Measurements from ENCODE around the gene VGF.
A peak's percentile ranks its signal among the peaks of the same experiment; 100 is the strongest.

Gene VGF

GRCh38 chr7:101156866-101157589 lies 8.3 kb downstream of the VGF start:
- no peak for TF ChIP-seq CTCF (IDR thresholded peaks at IDR 0.05)
- TF ChIP-seq ZFX (IDR thresholded peaks at IDR 0.05; ENCODE audit: borderline replicate concordance) = no peak
- peak overlapping the region; percentile 87 for H3K27ac ChIP-seq

GRCh38 chr7:101156277-101156676 lies 9.1 kb downstream of the VGF start:
- peak overlapping the region; percentile 87 for H3K27ac ChIP-seq
- no peak for TF ChIP-seq ZFX (IDR thresholded peaks at IDR 0.05; ENCODE audit: borderline replicate concordance)
- TF ChIP-seq CTCF (IDR thresholded peaks at IDR 0.05) = peak; percentile 30; the same call in 1 of the 2 replicates

GRCh38 chr7:101155303-101155702 lies 10.1 kb downstream of the VGF start:
- TF ChIP-seq ZFX (IDR thresholded peaks at IDR 0.05; ENCODE audit: borderline replicate concordance) (no peak), CTCF (IDR thresholded peaks at IDR 0.05) (no peak)
- H3K27ac ChIP-seq = peak overlapping the region; percentile 87

DNA sequence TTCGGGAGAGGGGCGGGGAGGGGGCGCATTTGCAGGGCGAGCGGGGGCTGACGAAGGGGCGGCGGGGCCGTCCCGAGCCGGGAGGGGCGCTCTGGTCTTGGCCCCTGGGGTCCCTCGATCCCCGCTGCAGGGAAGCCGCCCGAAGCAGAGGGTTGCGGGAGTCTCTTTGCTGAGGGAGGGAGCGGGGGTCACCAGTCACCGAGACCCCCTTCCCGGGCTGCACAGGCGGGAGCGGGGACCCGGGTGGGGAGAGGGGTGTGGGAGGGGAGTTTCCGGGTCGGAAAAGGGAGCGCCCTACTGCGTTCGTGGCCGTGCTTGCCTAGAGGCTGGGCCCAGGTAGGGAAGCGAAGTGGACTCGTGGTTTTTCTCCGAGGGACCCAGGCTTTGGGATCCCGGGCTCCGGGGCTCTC lies 10.7 kb downstream of the VGF start:
- TF ChIP-seq CTCF (IDR thresholded peaks at IDR 0.05) (0 out of 2 replicates have a peak, but pooled peaks have one; percentile 11), ZFX (IDR thresholded peaks at IDR 0.05; ENCODE audit: borderline replicate concordance) (no peak)
- H3K27ac ChIP-seq = peak overlapping the region; percentile 87

DNA sequence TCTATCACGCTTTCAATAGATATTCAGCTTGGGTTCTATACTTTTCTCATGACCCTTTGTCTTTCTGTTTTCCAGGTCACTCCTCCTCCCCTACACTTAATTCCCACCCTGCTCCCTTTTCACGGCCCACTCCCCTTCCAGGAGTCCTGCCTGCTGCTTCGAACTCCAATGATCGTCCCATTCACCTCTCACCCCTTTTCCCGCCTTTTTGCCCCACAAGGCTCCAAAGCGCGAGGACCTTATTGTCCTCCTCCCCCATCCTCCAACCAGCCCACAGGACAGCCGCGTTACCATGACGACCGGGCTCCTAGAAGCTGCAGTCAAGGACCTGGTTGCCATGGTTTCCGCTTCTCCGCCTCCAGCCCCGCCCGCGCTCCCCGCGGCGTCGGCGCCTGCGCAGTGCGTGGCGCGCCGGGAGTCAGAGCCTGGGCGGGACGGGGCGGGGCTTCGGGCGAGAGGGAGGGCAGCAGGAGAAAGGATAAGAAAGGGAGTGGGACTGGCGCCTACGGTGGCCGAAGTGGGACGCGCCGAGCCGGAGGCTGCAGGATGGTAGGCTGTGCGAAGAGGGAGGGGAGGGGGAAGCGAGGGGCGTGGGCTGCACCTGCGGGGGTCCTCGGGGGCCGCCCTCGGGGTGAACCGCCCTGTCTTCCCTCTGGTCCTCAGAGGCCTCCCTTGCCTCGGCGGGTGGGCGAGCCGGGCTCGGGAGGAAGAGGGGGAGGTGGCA lies 11.2 kb downstream of the VGF start, which contains the start of gene AP1S1:
Gene AP1S1 (plus strand): TSS at position 508 of the 724 bp plus-strand sequence. CDS start 39 bp downstream, at position 547.
- H3K27ac ChIP-seq = peak within 1 kb of the TSS; percentile 87
- TF ChIP-seq ZFX (IDR thresholded peaks at IDR 0.05; ENCODE audit: borderline replicate concordance) (no peak), CTCF (IDR thresholded peaks at IDR 0.05) (no peak)

GRCh38 chr7:101151908-101152651 lies 13.3 kb downstream of the VGF start:
- no peak for TF ChIP-seq ZFX (IDR thresholded peaks at IDR 0.05; ENCODE audit: borderline replicate concordance)
- no peak for TF ChIP-seq CTCF (IDR thresholded peaks at IDR 0.05)
- H3K27ac ChIP-seq = no peak overlapping the region
